ENCODE measurements around the gene ELF4. TPM values are rescaled to one million over a fixed set of nuclear protein-coding genes. Genes with fewer than 3 reads are reported as not detected.

The ELF4 gene
- total and polyA plus RNA-seq, 2 of the 13 experiments (the other 11 are each of a cell fraction or from before 2014, with no cell fraction given), result 1.3 to 2.6 TPM

- TF ChIP-seq TRIM24 (CRISPR knock-in tag; IDR thresholded peaks at IDR 0.05) (no peak), ZKSCAN5 (CRISPR knock-in tag; IDR thresholded peaks at IDR 0.05) (no peak), ZMAT5 (CRISPR knock-in tag; IDR thresholded peaks at IDR 0.05; ENCODE audit: borderline replicate concordance, low read depth) (no peak), KLF15 (CRISPR knock-in tag; IDR thresholded peaks at IDR 0.05; ENCODE audit: borderline replicate concordance) (no peak), ZNF350 (CRISPR knock-in tag; IDR thresholded peaks at IDR 0.05; ENCODE audit: borderline replicate concordance, low read depth) (peak; percentile 38; the same call in 1 of the 2 replicates), REL (CRISPR knock-in tag; conservative IDR thresholded peaks at IDR 0.05) (no peak), MYPOP (CRISPR knock-in tag; IDR thresholded peaks at IDR 0.05) (no peak), ELF3 (CRISPR knock-in tag; IDR thresholded peaks at IDR 0.05) (peak; percentile 38; the same call in 1 of the 2 replicates), ZNF329 (CRISPR knock-in tag; IDR thresholded peaks at IDR 0.05; ENCODE audit: low read depth) (no peak), SP5 (CRISPR knock-in tag; IDR thresholded peaks at IDR 0.05; ENCODE audit: borderline replicate concordance, low read depth) (peak; percentile 31; the same call in 1 of the 2 replicates), ZBTB26 (CRISPR knock-in tag; IDR thresholded peaks at IDR 0.05; ENCODE audit: borderline replicate concordance) (no peak), CENPX (CRISPR knock-in tag; IDR thresholded peaks at IDR 0.05) (no peak), KAT2B (IDR thresholded peaks at IDR 0.05; ENCODE audit: borderline replicate concordance, low read depth, low read length) (no peak), ZFP41 (CRISPR knock-in tag; IDR thresholded peaks at IDR 0.05; ENCODE audit: borderline replicate concordance) (no peak), HNF4A (CRISPR knock-in tag; IDR thresholded peaks at IDR 0.05) (peak; percentile 21; the same call in 1 of the 2 replicates), HNRNPL (IDR thresholded peaks at IDR 0.05; ENCODE audit: low read depth, low read length) (peak; percentile 87), ZNF556 (CRISPR knock-in tag; IDR thresholded peaks at IDR 0.05; ENCODE audit: borderline replicate concordance) (no peak), NR2F6 (IDR thresholded peaks at IDR 0.05) (peak; percentile 43), NR2F6 (CRISPR knock-in tag; IDR thresholded peaks at IDR 0.05) (peak; percentile 45; the same call in 1 of the 2 replicates), JUND (CRISPR knock-in tag; IDR thresholded peaks at IDR 0.05) (no peak), ZNF776 (CRISPR knock-in tag; IDR thresholded peaks at IDR 0.05) (no peak), AHR (CRISPR knock-in tag; IDR thresholded peaks at IDR 0.05) (no peak), RXRB (CRISPR knock-in tag; IDR thresholded peaks at IDR 0.05; ENCODE audit: borderline replicate concordance) (peak; percentile 46; the same call in 1 of the 2 replicates), GATAD2A (CRISPR knock-in tag; IDR thresholded peaks at IDR 0.05) (peak; percentile 67), PITX1 (CRISPR knock-in tag; IDR thresholded peaks at IDR 0.05) (peak; percentile 34; the same call in 1 of the 2 replicates), DNMT3B (CRISPR knock-in tag; conservative IDR thresholded peaks at IDR 0.05) (no peak), REPIN1 (CRISPR knock-in tag; IDR thresholded peaks at IDR 0.05; ENCODE audit: borderline replicate concordance, low read depth) (no peak), HMGXB4 (CRISPR knock-in tag; IDR thresholded peaks at IDR 0.05; ENCODE audit: borderline replicate concordance in 1 of 2, low read depth in 1 of 2) (no peak)
Observed at GRCh38 chrX:130097507-130098209, 12.6 kb downstream of the ELF4 start (continued).

Data from HepG2 (cell line).